Astrocyte of the cerebellum (primary cell): ENCODE data around the gene CRKL.
A peak's percentile ranks its signal among the peaks of the same experiment; 100 is the strongest.

ENCODE experiments used
- DNase-seq: peaks from one replicate; pipeline ENCODE4 v3.0.0-alpha.2; 2011; ENCODE audit warnings: low read depth
- H3K4me3 ChIP-seq: 2 replicates; pipeline ENCODE4 v1.5.1; 2011; ENCODE audit warnings: mild to moderate bottlenecking, low read depth, low read length, moderate library complexity
- in situ Hi-C: cut with HindIII; loops from 2 replicates; pipeline ENCODE4 v1.10.0; 2017; ENCODE audit warnings: low sequenced_read_pairs
- TF ChIP-seq, protein P1 (sequence below): IDR thresholded peaks from 2 replicates; pipeline ENCODE4 v1.5.1; 2012; ENCODE audit warnings: low read length, low read depth, moderate library complexity, mild to moderate bottlenecking; ENCODE audit errors: missing control alignments

The CRKL gene

DNA sequence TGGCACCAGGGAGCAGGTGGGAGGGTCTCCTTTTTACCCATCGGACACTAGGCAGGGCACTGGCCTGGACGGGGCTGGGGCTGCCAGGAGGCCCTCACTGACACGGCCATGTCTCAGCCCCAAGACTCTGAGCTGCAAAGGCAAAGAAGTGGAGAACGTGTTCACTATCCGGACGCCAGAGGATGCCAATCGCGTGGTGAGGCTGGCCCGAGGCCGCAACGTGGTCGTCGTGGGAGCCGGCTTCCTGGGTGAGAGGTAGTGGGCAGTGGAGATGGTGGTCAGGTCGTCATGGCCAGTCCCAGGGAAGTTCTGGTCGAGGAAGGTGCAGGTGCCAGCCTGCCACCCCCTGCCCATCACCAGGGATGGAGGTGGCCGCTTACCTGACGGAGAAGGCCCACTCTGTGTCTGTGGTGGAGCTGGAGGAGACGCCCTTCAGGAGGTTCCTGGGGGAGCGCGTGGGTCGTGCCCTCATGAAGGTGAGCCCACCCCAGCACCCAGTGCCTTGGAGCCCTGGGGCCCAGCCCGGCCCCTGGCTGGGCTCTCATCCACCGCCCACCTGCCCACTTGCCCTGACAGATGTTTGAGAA, 59.2 kb downstream of the CRKL start:
- TF ChIP-seq, protein P1, sequence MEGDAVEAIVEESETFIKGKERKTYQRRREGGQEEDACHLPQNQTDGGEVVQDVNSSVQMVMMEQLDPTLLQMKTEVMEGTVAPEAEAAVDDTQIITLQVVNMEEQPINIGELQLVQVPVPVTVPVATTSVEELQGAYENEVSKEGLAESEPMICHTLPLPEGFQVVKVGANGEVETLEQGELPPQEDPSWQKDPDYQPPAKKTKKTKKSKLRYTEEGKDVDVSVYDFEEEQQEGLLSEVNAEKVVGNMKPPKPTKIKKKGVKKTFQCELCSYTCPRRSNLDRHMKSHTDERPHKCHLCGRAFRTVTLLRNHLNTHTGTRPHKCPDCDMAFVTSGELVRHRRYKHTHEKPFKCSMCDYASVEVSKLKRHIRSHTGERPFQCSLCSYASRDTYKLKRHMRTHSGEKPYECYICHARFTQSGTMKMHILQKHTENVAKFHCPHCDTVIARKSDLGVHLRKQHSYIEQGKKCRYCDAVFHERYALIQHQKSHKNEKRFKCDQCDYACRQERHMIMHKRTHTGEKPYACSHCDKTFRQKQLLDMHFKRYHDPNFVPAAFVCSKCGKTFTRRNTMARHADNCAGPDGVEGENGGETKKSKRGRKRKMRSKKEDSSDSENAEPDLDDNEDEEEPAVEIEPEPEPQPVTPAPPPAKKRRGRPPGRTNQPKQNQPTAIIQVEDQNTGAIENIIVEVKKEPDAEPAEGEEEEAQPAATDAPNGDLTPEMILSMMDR = no peak

DNA sequence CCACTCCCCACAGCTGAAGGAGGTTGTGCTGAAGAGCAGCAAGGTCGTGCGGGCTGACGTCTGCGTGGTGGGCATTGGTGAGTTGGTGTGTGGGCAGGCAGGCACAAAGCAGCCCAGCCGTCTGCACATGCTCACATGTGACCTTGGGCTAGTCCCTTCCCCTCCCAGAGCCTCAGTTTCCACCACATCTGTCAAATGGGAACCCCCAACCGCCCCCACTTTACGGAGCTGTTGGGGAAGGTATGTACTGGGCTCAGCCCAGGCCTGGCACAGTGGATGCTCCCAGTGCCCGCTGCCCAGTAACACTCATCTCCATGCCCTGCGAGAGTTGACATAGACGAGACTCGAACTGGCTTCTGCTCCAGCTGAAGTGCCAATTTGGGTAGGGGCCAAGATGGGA, 59.8 kb downstream of the CRKL start:
- no peak overlapping the region for H3K4me3 ChIP-seq
- DNase-seq = no peak
- TF ChIP-seq, protein P1 = no peak
- in situ Hi-C loops = no loop called here

More for the DNA sequence above, 59.2 kb downstream of the CRKL start:
- no peak overlapping the region for H3K4me3 ChIP-seq
- in situ Hi-C loops = no loop called here
- DNase-seq = no peak

DNA sequence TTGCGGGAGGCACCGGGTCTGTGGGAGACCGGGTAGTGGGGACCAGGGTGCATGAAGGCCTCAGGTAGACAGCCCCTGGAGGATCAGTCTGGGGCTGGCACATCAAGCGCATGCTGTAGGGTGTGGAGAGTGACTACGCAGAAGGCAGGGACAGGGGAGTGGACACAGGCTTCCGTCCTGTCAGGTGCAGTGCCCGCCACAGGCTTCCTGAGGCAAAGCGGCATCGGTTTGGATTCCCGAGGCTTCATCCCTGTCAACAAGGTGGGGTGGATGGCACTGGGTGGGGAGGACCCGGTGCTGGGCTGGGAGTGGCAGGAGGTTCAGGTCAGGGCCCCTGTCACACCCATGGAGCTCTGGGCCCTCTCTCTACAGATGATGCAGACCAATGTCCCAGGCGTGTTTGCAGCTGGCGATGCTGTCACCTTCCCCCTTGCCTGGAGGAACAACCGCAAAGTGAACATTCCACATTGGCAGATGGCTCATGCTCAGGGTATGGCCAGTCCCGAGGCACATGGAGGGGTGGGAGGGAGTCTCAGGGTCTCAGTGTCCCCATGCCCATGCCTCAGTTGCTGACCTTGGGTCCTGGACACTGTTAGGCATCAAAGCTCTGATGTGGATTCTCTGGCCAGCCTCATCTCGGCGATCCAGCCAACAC, 60.4 kb downstream of the CRKL start:
- in situ Hi-C loops = no loop called here
- TF ChIP-seq, protein P1 = no peak
- no peak overlapping the region for H3K4me3 ChIP-seq
- DNase-seq = no peak

DNA sequence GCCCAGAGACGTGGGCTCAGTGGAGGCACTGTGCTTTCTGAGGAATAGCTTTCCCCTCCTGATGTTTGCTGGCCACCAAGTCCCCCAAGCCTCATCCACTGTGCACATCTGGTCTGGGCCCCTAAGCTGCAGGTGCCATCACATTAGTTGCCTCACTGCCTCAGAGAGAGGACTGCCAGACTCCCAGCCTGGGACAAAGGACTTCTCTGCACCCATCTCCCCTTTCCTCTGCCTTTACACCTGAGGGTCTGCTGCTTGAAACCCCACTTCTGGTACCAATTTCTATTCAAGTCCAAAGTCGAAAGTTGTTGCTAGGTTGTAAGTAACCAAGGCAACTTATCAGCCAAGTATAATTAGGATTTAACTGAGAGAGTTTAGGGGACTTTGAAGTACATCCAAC, 61.2 kb downstream of the CRKL start:
- DNase-seq = no peak
- no peak overlapping the region for H3K4me3 ChIP-seq
- TF ChIP-seq, protein P1 = no peak
- in situ Hi-C loops = no loop called here

DNA sequence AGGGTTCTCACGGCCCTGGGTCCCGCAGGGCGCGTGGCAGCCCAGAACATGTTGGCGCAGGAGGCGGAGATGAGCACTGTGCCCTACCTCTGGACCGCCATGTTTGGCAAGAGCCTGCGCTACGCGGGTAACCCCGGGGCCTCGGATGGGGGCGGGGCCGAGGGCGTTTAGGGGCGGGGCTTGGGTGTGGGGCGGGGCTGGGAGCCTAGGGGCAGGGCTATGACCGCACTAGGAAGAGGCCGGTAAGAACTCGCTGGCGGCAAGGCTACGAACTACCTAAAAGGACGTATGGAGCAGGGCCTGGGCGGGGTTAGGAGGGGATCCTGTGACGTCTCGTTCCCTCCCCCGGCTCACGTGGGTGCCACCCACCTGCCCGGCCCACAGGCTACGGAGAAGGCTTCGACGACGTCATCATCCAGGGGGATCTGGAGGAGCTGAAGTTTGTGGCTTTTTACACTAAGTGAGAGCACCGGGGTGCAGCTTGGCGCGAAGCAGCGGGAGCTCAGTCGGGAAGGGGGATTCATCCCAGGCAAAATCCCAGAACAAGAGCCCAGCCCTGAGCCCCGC, 62.1 kb downstream of the CRKL start:
- DNase-seq = no peak
- H3K4me3 ChIP-seq = peak overlapping the region; percentile 16
- in situ Hi-C loops = no loop called here
- TF ChIP-seq, protein P1 = no peak

DNA sequence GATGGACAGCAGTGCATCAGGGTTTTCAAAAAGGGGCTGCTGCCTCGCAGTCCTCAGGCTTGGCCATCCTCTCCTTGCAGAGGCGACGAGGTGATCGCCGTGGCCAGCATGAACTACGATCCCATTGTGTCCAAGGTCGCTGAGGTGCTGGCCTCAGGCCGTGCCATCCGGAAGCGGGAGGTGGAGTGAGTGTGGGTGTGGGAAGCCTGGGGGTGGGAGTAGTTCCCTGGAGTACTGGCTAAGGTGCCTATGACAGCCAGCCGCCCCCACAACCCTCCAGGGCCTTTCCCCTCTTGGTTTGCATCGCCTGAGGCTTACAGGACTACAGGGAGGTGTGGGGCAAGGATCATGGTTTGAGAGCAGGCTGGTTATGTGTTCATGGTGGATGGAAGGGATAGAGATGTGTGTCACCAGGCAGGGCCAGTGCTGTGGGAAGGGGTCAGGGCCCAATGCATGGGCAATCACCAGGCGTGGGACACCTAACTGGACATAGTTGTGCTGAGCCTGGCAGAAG, 62.8 kb downstream of the CRKL start:
- in situ Hi-C loops = loop anchor here (10.0 kb wide), 1 partner anchor 95 kb away; no protein-coding TSS in a partner anchor
- peak overlapping the region; percentile 16 for H3K4me3 ChIP-seq
- DNase-seq = no peak
- TF ChIP-seq, protein P1 = no peak
